GM23248 (cell line): ENCODE measurements around the gene TMEM255B.

Experiments used
- EZH2 ChIP-seq: fragments of 200-600 bp; sonication (generic); IDR thresholded peaks from 2 replicates; pipeline ENCODE4 v1.6.1; 2018; ENCODE audit warnings: antibody characterized with exemption, mild to moderate bottlenecking; ENCODE audit not compliant: insufficient read depth, poor library complexity, severe bottlenecking
- EZH2phosphoT487 ChIP-seq: fragments of 200-600 bp; sonication (generic); IDR thresholded peaks from 2 replicates; pipeline ENCODE4 v1.6.1; 2018; ENCODE audit warnings: antibody characterized with exemption, moderate library complexity, mild to moderate bottlenecking, low read depth; ENCODE audit not compliant: insufficient read depth

DNA sequence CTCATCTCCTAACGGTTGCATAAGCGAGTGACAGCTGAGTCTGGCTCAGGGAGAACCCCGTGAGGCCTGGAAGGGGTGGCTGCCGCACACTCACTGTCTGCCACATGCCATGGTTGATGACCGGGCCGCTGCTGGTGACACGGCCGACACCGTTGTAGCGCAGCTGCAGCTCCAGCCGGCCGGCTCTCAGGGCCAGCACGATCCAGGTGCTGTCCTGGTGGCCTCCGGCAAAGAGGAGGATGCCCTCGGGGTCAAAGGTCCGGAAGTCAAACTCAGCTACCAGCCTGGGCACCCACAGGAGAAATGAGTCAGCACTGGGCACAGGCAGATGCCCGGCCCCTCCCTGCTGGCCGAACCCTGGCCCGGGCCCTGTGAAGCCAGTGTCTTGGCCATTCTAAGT lies 73.2 kb downstream of the TMEM255B start:
- TF ChIP-seq EZH2 (no peak), EZH2phosphoT487 (no peak)
